GM21526 (cell line): Measurements from ENCODE around the gene CDYL2.
A peak's percentile ranks its signal among the peaks of the same experiment; 100 is the strongest.
"Not testable (repeated sequence)": the region's sequence is repeated elsewhere in the genome, so short reads cannot be mapped to it uniquely, and the experiment has no call there.

ENCODE experiments used
- ATAC-seq: cut with Tn5 transposase; IDR thresholded peaks from one replicate; pipeline ENCODE4 v1.9.1; 2021; ENCODE audit warnings: moderate library complexity; ENCODE audit not compliant: unreplicated experiment, low FRiP score

Gene CDYL2

GRCh38 chr16:80809366-80809765 lies 5.0 kb upstream of the CDYL2 start:
- no peak for ATAC-seq

- ATAC-seq, result no peak
These were observed 3.5 kb upstream of the CDYL2 start for GRCh38 chr16:80807906-80808305.

DNA sequence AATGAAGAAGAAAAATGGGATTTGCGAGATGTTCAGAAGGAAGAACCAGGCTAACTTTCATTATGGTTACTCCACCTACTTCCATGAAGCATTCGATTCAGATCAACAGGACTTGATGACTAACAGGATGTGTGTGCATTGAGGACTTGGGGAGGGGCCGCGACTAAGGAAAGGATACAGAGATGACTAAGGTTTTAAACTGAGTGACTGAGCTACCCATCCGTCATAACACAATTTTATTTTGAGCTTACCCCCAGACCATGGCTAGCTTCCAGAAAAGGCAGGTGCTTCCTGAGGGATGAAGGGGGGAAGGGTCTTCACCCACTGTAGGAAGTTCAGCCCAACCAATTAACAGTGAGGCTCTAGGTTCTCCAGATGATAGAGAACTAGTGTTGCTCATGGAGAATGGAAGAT lies 2.5 kb upstream of the CDYL2 start:
- no peak for ATAC-seq

- no peak for ATAC-seq
These were observed 1.9 kb upstream of the CDYL2 start for GRCh38 chr16:80806289-80806688.

- ATAC-seq, result peak; percentile 38
These were observed 307 bp downstream of the CDYL2 start for GRCh38 chr16:80804056-80804525.

DNA sequence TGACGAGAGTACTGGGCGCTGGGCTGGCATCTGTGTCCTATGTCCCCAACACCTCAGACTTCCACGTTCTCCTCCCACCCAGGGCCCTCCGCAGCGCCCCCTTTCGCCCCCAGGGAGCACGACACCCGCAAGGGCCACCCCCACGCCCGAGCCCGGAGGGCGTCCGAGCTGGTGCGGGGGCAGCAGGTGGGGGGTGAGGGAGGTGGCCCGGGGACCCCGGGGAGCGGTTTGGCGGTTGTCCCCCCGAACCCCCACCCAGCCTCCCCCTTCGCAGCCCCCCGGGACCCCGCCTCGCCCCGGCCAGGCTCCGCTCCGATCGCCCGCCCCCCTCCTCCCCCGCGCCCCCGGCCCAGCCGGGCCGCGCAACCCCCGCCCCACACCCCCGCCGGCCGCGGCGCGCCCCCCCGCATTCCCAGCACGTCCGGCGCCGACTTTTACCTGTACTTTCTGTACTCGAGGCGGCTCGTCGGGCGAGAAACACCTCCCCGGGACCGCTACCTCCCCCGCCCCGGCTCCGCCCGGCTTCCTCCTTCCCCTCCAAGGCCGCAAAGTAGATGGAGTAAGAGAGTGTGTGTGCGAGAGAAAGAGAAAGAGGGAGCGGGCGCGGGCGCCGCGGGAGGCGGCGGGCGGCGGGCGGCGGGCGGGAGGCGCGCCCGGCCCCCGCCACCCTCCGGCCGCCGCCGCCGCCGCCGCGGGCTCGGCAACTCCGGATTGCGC lies 901 bp downstream of the CDYL2 start:
- no peak for ATAC-seq

- no peak for ATAC-seq
These were observed 1.5 kb downstream of the CDYL2 start for GRCh38 chr16:80802902-80803301.

GRCh38 chr16:80802138-80802537 lies 2.3 kb downstream of the CDYL2 start:
- no peak for ATAC-seq

DNA sequence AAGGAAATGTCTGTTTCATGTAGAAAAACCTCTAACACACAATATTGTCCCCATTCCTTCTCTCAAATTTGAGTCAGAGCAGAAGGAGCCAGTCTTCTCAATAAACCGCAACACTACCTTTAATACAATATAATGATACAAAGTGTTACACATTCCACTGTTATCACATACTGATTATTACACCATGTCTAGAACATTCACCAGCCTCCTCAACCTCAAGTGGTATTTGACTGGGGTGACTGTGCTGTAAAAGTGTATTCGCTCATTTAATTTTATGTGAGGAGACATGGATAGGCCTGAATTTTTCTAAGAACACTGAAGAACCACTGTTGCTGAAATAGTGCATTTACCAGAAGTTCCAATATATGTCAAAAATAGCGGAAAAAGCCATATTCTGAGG lies 10.3 kb downstream of the CDYL2 start:
- no peak for ATAC-seq

GRCh38 chr16:80792031-80792430 lies 12.4 kb downstream of the CDYL2 start:
- ATAC-seq, result no peak

DNA sequence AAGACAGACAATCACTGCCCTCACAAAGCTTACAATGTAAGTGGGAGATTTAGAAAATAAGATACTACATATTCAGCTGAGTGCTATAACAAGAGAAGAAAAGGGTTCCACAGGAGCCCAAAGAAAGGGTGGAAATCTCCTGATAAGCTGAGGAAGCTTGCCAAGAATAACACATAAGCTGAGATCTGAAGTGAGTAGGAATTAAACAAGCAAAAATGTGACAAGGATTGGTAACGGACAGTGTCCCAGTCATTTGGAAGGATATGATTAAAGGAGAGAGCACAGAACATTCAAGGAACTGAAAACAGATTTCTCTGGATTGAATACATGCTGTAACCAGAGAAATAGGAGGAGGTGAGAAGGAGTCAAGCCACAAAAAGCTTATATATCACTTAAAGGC lies 13.0 kb downstream of the CDYL2 start:
- no peak for ATAC-seq

DNA sequence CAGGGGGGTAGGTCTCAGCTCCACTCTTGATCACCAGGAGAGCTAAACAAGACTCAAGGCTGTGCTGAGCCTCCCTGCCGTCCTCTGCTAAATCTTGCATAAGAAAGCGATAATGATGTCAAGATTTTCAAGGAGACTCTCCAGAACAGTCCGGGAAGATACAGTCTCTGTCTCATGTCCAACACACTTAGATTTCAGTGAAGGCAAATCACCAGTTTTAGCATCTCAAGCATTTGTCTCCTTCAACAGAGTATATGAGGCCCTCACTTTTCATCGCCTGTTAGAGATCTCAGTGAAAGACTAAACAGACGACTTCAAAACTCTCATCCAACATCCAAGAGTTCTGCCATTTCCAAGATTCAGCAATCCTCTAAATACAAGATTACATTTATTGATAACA lies 13.6 kb downstream of the CDYL2 start:
- ATAC-seq, result no peak

GRCh38 chr16:80788027-80788426 lies 16.4 kb downstream of the CDYL2 start:
- ATAC-seq, result no peak

GRCh38 chr16:80786561-80786960 lies 17.8 kb downstream of the CDYL2 start:
- not testable (repeated sequence) for ATAC-seq

DNA sequence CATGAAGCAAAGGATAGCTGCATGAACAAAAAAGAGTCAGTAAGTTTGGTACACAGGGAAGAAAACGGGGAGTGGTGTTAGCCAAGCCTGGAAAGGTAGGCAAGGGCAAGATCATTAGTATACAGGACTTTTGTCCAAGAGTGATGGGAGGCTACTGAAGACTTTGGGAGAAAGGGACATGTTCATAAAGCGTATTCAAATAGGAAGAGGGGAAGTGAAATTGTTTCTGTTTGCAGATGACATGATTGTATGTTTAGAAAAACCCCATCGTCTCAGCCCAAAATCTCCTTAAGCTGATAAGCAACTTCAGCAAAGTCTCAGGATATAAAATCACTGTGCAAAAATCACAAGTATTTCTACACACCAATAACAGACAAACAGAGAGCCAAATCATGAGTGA lies 19.4 kb downstream of the CDYL2 start:
- ATAC-seq, result no peak

GRCh38 chr16:80778703-80779102 lies 25.7 kb downstream of the CDYL2 start:
- ATAC-seq, result no peak

GRCh38 chr16:80776856-80777255 lies 27.5 kb downstream of the CDYL2 start:
- no peak for ATAC-seq

- no peak for ATAC-seq
These were observed 28.9 kb downstream of the CDYL2 start for GRCh38 chr16:80775450-80775849.

DNA sequence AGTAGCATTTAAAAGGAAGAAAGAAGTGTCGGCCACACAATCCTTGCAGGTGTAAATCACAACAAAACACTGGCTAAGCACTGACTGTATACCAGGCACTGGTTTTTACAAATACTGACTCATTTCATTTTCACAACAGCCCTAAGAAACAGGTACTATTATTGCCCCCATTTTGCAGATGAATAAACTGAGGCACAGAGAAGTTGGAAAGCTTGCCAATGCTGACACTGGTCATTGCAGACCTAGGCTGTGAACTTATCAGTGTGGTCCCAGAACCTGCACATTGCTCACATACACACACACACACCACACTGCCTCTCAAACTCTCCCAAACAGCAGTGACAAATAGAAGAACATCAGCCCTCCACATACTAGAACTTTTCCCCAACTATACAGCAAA lies 37.6 kb downstream of the CDYL2 start:
- ATAC-seq, result no peak

DNA sequence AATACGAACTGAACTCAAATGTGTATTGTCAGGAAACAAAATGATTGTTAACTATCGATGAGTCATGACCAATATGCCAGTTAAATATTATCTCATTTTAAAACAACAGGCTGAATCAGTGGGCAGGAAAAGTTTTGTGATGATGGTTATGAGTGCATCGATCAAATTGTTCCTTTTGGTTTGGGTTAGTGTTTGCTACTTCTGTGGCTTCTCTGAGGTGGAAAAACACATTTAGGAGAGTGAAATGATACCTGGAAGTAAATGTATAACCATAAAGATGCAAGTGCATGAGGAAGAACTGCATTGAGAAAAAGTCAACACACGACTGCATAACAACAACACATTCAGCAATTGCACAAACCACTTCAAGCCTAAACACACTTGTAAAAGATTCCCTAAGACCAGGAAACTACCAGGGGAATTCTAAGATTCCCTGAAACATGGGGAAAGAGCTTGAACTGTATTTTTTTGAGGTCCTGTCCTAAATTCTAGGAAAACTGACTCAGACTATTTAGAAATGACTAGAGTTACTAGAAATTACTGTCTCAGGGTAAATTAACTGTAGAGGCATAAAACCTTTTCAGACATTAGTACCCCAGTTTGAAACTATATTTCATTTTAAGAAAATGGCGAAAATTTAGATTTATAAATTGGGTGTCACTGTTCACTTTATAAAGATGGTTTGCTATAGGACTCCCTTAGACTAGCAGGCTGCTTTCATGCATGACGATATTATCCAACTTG lies 44.8 kb downstream of the CDYL2 start:
- no peak for ATAC-seq

- ATAC-seq, result no peak
These were observed 49.9 kb downstream of the CDYL2 start for GRCh38 chr16:80754476-80754875.

- no peak for ATAC-seq
These were observed 51.9 kb downstream of the CDYL2 start for GRCh38 chr16:80752541-80752940.
